HG02885 (cell line): ENCODE data around the gene STX1A.
"Not testable (repeated sequence)": the region's sequence is repeated elsewhere in the genome, so short reads cannot be mapped to it uniquely, and the experiment has no call there.

Experiments used
- ATAC-seq: cut with Tn5 transposase; IDR thresholded peaks from one replicate; pipeline ENCODE4 v1.9.1; 2021; ENCODE audit warnings: mild to moderate bottlenecking; ENCODE audit not compliant: unreplicated experiment, poor library complexity

The STX1A gene

DNA sequence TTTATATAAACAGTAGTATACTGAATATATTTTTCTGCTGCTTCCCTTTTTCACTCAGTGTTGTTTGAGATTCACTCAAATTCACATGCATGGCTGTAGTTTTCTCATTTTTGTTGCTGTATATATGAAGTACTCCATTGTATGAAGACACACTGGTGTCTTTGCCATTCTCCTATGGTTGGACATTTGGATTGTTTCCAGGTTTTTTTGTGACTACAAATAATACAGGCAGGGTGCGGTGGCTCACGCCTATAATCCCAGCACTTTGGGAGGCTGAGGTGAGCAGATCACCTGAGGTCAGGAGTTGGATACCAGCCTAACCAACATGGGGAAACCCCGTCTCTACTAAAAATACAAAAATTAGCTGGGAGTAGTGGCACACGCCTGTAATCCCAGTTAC is 58.9 kb downstream of the STX1A start:
- not testable (repeated sequence) for ATAC-seq

DNA sequence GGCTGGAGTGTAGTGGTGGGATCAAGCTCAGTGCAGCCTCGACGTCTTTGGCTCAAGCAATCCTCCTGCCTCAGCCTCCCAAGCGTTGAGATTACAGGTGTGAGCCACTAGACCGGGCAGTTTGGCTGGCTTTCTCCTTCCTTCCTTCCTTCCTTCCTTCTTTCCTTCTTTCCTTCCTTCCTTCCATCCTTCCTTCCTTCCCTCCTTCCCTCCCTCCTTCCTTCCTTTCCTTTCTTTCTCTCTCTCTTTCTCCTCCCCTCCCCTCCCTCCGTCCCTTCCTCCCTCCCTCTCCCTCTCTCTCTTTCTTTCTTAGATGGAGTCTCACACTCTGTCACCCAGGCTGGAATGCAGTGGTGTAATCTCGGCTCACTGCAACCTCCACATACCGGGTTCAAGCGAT is 59.5 kb downstream of the STX1A start:
- no peak for ATAC-seq

DNA sequence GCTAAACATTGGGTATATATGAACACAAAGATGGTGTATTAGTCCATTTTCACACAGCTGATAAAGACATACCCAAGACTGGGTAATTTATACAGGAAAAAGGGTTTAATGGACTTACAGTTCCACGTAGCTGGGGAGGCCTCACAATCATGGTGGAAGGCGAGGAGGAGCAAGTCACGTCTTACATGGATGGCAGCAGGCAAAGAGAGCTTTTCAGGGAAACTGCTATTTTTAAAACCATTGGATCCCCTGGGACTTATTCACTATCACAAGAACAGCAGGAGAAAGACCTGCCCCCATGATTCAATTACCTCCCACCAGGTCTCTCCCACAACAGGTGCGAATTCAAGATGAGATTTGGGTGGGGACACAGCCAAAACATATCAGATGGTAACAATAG is 64.2 kb downstream of the STX1A start:
- not testable (repeated sequence) for ATAC-seq

DNA sequence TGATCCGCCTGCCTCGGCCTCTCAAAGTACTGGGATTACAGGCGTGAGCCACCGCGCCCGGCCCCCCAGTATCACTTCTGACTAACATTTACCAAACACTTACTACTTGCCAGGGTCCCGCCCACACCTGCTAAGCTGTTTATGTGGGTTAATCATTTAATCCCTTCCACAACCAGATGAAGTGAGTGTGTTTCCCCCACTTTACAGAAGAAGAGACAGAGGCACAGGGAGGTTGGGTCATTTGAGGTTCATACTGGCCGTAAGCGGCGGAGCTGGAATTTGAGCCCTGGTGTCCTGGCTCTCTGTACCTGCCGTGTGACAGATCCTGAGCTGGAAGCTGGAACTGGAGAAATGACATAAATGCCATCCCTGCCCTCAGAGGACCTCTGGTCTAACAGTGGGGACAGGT is 66.9 kb downstream of the STX1A start:
- no peak for ATAC-seq

DNA sequence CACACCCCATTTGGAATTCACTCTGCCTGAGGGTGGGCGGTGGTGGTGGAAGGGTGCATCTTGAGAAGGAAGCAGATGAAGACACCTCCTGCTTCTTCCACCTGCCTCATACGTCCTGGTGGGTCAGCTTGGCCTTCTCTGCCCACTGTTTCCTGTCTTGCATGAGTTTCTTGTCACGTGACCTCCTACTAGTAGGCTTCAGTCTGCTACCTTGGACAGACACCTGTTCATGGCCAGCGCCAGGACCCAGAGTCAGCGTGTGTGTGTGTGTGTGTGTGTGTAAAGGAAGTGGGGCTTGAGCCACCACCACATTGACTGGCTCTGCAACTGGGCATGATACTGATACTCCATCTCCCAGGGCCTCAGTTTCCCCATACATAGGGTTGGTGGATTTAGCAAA is 68.9 kb downstream of the STX1A start:
- no peak for ATAC-seq

DNA sequence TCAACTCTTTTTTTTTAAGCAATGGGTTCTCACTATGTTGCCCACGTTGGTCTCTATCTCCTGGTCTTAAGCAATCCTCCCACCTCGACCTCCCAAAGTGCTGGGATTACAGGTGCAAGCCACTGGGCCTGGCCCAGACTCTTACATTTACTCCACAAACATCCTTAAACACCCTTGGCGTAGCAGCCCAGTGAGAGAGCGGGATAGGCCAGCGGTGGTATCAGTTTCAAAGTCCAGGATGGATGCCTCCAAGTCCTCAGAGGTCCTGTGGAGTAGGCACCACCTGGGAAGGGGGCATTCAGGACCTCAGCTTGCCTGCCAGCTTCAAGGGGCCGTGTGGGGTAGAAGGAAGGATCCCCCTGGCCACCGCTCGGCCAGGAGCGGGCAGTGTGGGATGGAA is 69.9 kb downstream of the STX1A start:
- ATAC-seq, result no peak
